Esophagus muscularis mucosa (tissue), 4 donors: Measurements from ENCODE around the gene SLC39A13.

ENCODE experiments used
- CTCF ChIP-seq, 3 experiments: fragments of 200-600 bp in 2 of 3; fragments of 450-650 bp in 1 of 3; sonication (generic) in 2 of 3; IDR thresholded peaks; one replicate each; pipeline ENCODE4 v1.5.1; 2017 to 2019; ENCODE audit warnings: antibody characterized with exemption in 3 of 3, mild to moderate bottlenecking in 2 of 3, moderate library complexity in 1 of 3
- EP300 ChIP-seq: sonication (generic); formaldehyde crosslinking; IDR thresholded peaks from one replicate; pipeline ENCODE4 v1.6.1; 2017; ENCODE audit warnings: antibody characterized with exemption
- POLR2A ChIP-seq: fragments of 450-650 bp; IDR thresholded peaks from one replicate; pipeline ENCODE4 v1.6.1; 2017; ENCODE audit warnings: antibody characterized with exemption, moderate library complexity, mild to moderate bottlenecking, low read depth
- POLR2AphosphoS5 ChIP-seq, 2 donors: sonication (generic); formaldehyde crosslinking; IDR thresholded peaks; one replicate each; pipeline ENCODE4 v1.6.1; 2017; ENCODE audit warnings: antibody characterized with exemption in 2 of 2

- no peak for TF ChIP-seq CTCF (IDR thresholded peaks at IDR 0.05)
- TF ChIP-seq POLR2A: no peak
- no peak for TF ChIP-seq POLR2AphosphoS5 (IDR thresholded peaks at IDR 0.05)
- TF ChIP-seq EP300: no peak
These were observed 18.0 kb upstream of the SLC39A13 start for GRCh38 chr11:47390422-47390760.
